ENCODE data around the gene MORC3. TPM values are rescaled to one million over a fixed set of nuclear protein-coding genes. Genes with fewer than 3 reads are reported as not detected.

Gene MORC3
- total and polyA plus RNA-seq, 2 of the 4 experiments (the other 2 are of a cell fraction) = 14.0 to 23.5 TPM

GRCh38 chr21:36419241-36419640 lies 99.2 kb downstream of the MORC3 start:
- intact Hi-C loops (cut with micrococcal nuclease) = no loop called here
- Histone ChIP-seq H2AK9ac (replicated peaks; ENCODE audit: low read depth, low read length, poor library complexity) (no peak overlapping the region), H2BK20ac (ENCODE audit: low read depth, low read length) (no peak overlapping the region), H3K4me2 (ENCODE audit: low read depth, low read length) (no peak overlapping the region), H4K8ac (ENCODE audit: low read depth in 2 of 2, low read length in 2 of 2) (no peak overlapping the region), H3K18ac (ENCODE audit: low read depth, low read length) (no peak overlapping the region), H3K27me3 (ENCODE audit: control insufficient read depth, insufficient read depth, low read length) (no peaks in the 10 kb centered on the region), H3K36me3 (ENCODE audit: control insufficient read depth, insufficient read depth, low read length) (no peaks in the 10 kb centered on the region; the same call in 1 of the 2 replicates), H2AFZ (replicated peaks; ENCODE audit: low read length, poor library complexity) (no peak overlapping the region), H4K5ac (ENCODE audit: low read depth, low read length) (no peak overlapping the region), H3K79me1 (ENCODE audit: low read depth in 1 of 2, low read length in 2 of 2) (no peaks in the 10 kb centered on the region), H3K4ac (ENCODE audit: low read depth, low read length) (no peak overlapping the region), H3K14ac (replicated peaks; ENCODE audit: low read depth, low read length) (no peak overlapping the region), H2BK5ac (ENCODE audit: low read depth, low read length, poor library complexity, severe bottlenecking) (no peak overlapping the region), H3K9me3 (ENCODE audit: control insufficient read depth, insufficient read depth, low read length) (no peaks in the 10 kb centered on the region), H3K56ac (ENCODE audit: extremely low read depth, insufficient read depth, low read length) (no peak overlapping the region), H3K4me1 (ENCODE audit: control insufficient read depth, insufficient read depth, low read length) (no peaks in the 10 kb centered on the region), H3K27ac (ENCODE audit: insufficient read depth, low read length) (no peak overlapping the region), H3K4me3 (ENCODE audit: insufficient read depth, low read depth, low read length) (no peak overlapping the region), H2BK15ac (ENCODE audit: low read depth, low read length) (no peak overlapping the region), H4K91ac (ENCODE audit: insufficient read depth, low read depth, low read length) (no peak overlapping the region), H3K23ac (ENCODE audit: low read depth, low read length) (no peak overlapping the region), H2BK120ac (ENCODE audit: low read depth, low read length) (no peak overlapping the region), H3K9me1 (ENCODE audit: insufficient read depth, low read length) (no peaks in the 10 kb centered on the region; the same call in 1 of the 2 replicates), H2AK5ac (ENCODE audit: low read depth, low read length) (no peak overlapping the region), H3K9ac (ENCODE audit: low read depth, low read length) (no peak overlapping the region), H4K20me1 (ENCODE audit: insufficient read depth, low read length) (no peaks in the 10 kb centered on the region)
- ATAC-seq (ENCODE audit: low read depth) (no peak), DNase-seq (no peak)
- TF ChIP-seq, protein P1, sequence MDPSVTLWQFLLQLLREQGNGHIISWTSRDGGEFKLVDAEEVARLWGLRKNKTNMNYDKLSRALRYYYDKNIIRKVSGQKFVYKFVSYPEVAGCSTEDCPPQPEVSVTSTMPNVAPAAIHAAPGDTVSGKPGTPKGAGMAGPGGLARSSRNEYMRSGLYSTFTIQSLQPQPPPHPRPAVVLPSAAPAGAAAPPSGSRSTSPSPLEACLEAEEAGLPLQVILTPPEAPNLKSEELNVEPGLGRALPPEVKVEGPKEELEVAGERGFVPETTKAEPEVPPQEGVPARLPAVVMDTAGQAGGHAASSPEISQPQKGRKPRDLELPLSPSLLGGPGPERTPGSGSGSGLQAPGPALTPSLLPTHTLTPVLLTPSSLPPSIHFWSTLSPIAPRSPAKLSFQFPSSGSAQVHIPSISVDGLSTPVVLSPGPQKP (IDR thresholded peaks at IDR 0.05; ENCODE audit: borderline replicate concordance, low read depth, low read length) = no peak
- TF ChIP-seq SMC3 (IDR thresholded peaks at IDR 0.05; ENCODE audit: low read depth, low read length) = no peak
- TF ChIP-seq CHD1 (IDR thresholded peaks at IDR 0.05; ENCODE audit: low read depth, low read length) = no peak
- no peak for TF ChIP-seq CEBPB (IDR thresholded peaks at IDR 0.05; ENCODE audit: low read depth, low read length)
- no peak for TF ChIP-seq MAFK (IDR thresholded peaks at IDR 0.05; ENCODE audit: low read depth, low read length)
- TF ChIP-seq POLR2A (IDR thresholded peaks at IDR 0.05; ENCODE audit: low read depth, low read length) = no peak
- TF ChIP-seq BHLHE40 (IDR thresholded peaks at IDR 0.05; ENCODE audit: low read depth, low read length) = no peak
- no peak for TF ChIP-seq FOS (IDR thresholded peaks at IDR 0.05; ENCODE audit: low read depth, low read length)
- TF ChIP-seq NFE2L2 (IDR thresholded peaks at IDR 0.05; ENCODE audit: low read depth, low read length) = no peak
- no peak for TF ChIP-seq RFX5 (IDR thresholded peaks at IDR 0.05; ENCODE audit: low read depth, low read length)
- TF ChIP-seq RCOR1 (IDR thresholded peaks at IDR 0.05; ENCODE audit: insufficient replicate concordance, low read length) = no peak
- TF ChIP-seq, protein P2, sequence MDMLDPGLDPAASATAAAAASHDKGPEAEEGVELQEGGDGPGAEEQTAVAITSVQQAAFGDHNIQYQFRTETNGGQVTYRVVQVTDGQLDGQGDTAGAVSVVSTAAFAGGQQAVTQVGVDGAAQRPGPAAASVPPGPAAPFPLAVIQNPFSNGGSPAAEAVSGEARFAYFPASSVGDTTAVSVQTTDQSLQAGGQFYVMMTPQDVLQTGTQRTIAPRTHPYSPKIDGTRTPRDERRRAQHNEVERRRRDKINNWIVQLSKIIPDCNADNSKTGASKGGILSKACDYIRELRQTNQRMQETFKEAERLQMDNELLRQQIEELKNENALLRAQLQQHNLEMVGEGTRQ (IDR thresholded peaks at IDR 0.05; ENCODE audit: low read depth, low read length) = no peak
- no peak for TF ChIP-seq MXI1 (IDR thresholded peaks at IDR 0.05; ENCODE audit: borderline replicate concordance, low read depth, low read length)
- no peak for TF ChIP-seq MAZ (IDR thresholded peaks at IDR 0.05; ENCODE audit: borderline replicate concordance, low read depth, low read length)
- in situ Hi-C loops (cut with MboI; ENCODE audit: low sequenced_read_pairs) = no loop called here
- ChIA-PET CTCF (interaction anchor here (0.6 to 0.8 kb wide), 3 partner anchors 17 to 534 kb away, joined by 3 to 5 read pairs (median 3); no protein-coding TSS in a partner anchor), POLR2A (ENCODE audit: unreplicated experiment) (no interaction called here)
- no TSS peak for BruUV-seq (replicated peaks)
- WGBS, 2 experiments (ENCODE audit: extremely low coverage in 2 of 2, insufficient read length in 1 of 2) = 95% methylated on average over 3 of the region's 14 CpGs; no CpG with 5 or more reads in 1 of the 2 experiments
- dilution Hi-C loops (cut with HindIII; ENCODE audit: low sequenced_read_pairs, unreplicated experiment) = no loop called here

Measured in IMR-90 (cell line).